Astrocyte (in vitro differentiated cells and primary cell): ENCODE measurements around the gene LEUTX. TPM values are rescaled to one million over a fixed set of nuclear protein-coding genes. Genes with fewer than 3 reads are reported as not detected.

Experiments used
- DNase-seq: peaks from one replicate; pipeline ENCODE4 v3.0.0-alpha.2; 2010; ENCODE audit warnings: low read depth
- FAIRE-seq: peaks from 2 replicates; lab custom pipeline; 2011; peaks lifted over from hg19 to GRCh38; lab: Jason Lieb, UNC
- H2AFZ ChIP-seq: 2 replicates; pipeline ENCODE4 v1.6.0; 2012; ENCODE audit warnings: low read depth, low read length, inconsistent platforms
- H3K27ac ChIP-seq: 2 replicates; pipeline ENCODE4 v1.5.1; 2011; ENCODE audit warnings: low read depth, low read length, inconsistent platforms
- H3K27me3 ChIP-seq: 2 replicates; pipeline ENCODE4 v1.6.0; 2011; ENCODE audit warnings: low read length, inconsistent platforms; ENCODE audit not compliant: insufficient read depth
- H3K36me3 ChIP-seq: 2 replicates; pipeline ENCODE4 v1.5.1; 2011; ENCODE audit warnings: low read length, inconsistent platforms; ENCODE audit not compliant: insufficient read depth
- H3K4me1 ChIP-seq: 2 replicates; pipeline ENCODE4 v1.5.1; 2011; ENCODE audit warnings: low read length, inconsistent platforms; ENCODE audit not compliant: insufficient read depth
- H3K4me2 ChIP-seq: 2 replicates; pipeline ENCODE4 v1.6.0; 2012; ENCODE audit warnings: low read length, inconsistent platforms
- H3K4me3 ChIP-seq: 2 replicates; pipeline ENCODE4 v1.5.1; 2011; ENCODE audit warnings: low read depth, mild to moderate bottlenecking, low read length, inconsistent platforms; ENCODE audit not compliant: insufficient read depth
- H3K79me2 ChIP-seq: 2 replicates; pipeline ENCODE4 v1.6.0; 2012; ENCODE audit warnings: mild to moderate bottlenecking, low read length, inconsistent platforms; ENCODE audit not compliant: insufficient read depth
- H3K9ac ChIP-seq: 2 replicates; pipeline ENCODE4 v1.6.0; 2012; ENCODE audit warnings: mild to moderate bottlenecking, low read length, inconsistent platforms
- H3K9me3 ChIP-seq: 2 replicates; pipeline ENCODE4 v1.5.1; 2012; ENCODE audit warnings: low read depth, mild to moderate bottlenecking, low read length, inconsistent platforms; ENCODE audit not compliant: insufficient read depth
- H4K20me1 ChIP-seq: 2 replicates; pipeline ENCODE4 v1.6.0; 2012; ENCODE audit warnings: low read length, inconsistent platforms; ENCODE audit not compliant: insufficient read depth
- H3K27ac Mint-ChIP-seq: one replicate; pipeline ENCODE4 v1.8.0; 2021; ENCODE audit warnings: mild to moderate bottlenecking, mixed read lengths; ENCODE audit not compliant: unreplicated experiment
- H3K27me3 Mint-ChIP-seq: one replicate; pipeline ENCODE4 v1.8.0; 2021; ENCODE audit warnings: low read depth, mixed read lengths; ENCODE audit not compliant: unreplicated experiment
- H3K36me3 Mint-ChIP-seq: one replicate; pipeline ENCODE4 v1.8.0; 2021; ENCODE audit warnings: low read depth, mixed read lengths; ENCODE audit not compliant: unreplicated experiment
- H3K4me1 Mint-ChIP-seq: one replicate; pipeline ENCODE4 v1.8.0; 2021; ENCODE audit warnings: low read depth, mixed read lengths; ENCODE audit not compliant: unreplicated experiment
- H3K4me3 Mint-ChIP-seq: one replicate; pipeline ENCODE4 v1.8.0; 2021; ENCODE audit warnings: mild to moderate bottlenecking, moderate library complexity, mixed read lengths; ENCODE audit not compliant: unreplicated experiment
- H3K9me3 Mint-ChIP-seq: one replicate; pipeline ENCODE4 v1.8.0; 2021; ENCODE audit warnings: mild to moderate bottlenecking, mixed read lengths; ENCODE audit not compliant: unreplicated experiment
- EZH2 ChIP-seq: IDR thresholded peaks from 2 replicates; pipeline ENCODE4 v1.6.1; 2012; ENCODE audit warnings: mild to moderate bottlenecking, low read length, inconsistent platforms; ENCODE audit not compliant: insufficient read depth
- total RNA-seq: library from RNA; stranded (reverse); gene quantifications from 2 replicates; pipeline ENCODE4 v1.2.1, GENCODE V29; 2021
- TF ChIP-seq, protein P1 (sequence below): IDR thresholded peaks from 2 replicates; pipeline ENCODE4 v1.5.1; 2011; ENCODE audit warnings: low read depth, mild to moderate bottlenecking, inconsistent platforms, low read length, moderate library complexity; ENCODE audit not compliant: insufficient read depth

Gene LEUTX
- total RNA-seq, 1 donor from 2014 or later = not detected

DNA sequence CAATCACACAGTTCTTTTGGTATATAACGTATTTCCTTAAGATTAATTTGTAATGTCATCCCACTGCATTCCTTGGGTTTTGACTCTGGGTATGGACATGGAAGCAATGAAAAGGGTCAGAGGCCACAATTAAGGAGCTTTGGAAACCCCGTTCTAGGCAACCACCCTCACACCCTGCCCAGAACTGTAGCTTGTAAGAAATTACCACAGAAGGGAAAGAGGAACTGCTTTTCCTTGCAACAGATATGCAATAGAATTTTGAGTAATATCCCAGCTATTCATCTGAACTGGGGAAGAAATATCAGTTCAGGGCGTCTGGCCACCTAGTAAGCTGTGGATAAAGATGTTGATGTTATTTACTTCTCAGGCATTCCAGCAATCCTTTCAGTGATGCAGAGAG, 39.8 kb upstream of the LEUTX start:
- Histone ChIP-seq H3K36me3 (no peaks in the 10 kb centered on the region), H3K9me3 (no peaks in the 10 kb centered on the region), H3K4me2 (no peak overlapping the region), H4K20me1 (no peaks in the 10 kb centered on the region), H2AFZ (no peak overlapping the region), H3K4me1 (no peaks in the 10 kb centered on the region), H3K27me3 (peaks cover 2% of the 10 kb centered on the region), H3K9ac (no peak overlapping the region), H3K79me2 (no peaks in the 10 kb centered on the region), H3K4me3 (no peak overlapping the region), H3K27ac (no peak overlapping the region)
- Mint-ChIP-seq H3K36me3 (no peaks in the 10 kb centered on the region), H3K27ac (no peak overlapping the region), H3K4me1 (no peaks in the 10 kb centered on the region), H3K4me3 (no peak overlapping the region), H3K27me3 (peaks cover 30% of the 10 kb centered on the region), H3K9me3 (no peaks in the 10 kb centered on the region)
- TF ChIP-seq, protein P1, sequence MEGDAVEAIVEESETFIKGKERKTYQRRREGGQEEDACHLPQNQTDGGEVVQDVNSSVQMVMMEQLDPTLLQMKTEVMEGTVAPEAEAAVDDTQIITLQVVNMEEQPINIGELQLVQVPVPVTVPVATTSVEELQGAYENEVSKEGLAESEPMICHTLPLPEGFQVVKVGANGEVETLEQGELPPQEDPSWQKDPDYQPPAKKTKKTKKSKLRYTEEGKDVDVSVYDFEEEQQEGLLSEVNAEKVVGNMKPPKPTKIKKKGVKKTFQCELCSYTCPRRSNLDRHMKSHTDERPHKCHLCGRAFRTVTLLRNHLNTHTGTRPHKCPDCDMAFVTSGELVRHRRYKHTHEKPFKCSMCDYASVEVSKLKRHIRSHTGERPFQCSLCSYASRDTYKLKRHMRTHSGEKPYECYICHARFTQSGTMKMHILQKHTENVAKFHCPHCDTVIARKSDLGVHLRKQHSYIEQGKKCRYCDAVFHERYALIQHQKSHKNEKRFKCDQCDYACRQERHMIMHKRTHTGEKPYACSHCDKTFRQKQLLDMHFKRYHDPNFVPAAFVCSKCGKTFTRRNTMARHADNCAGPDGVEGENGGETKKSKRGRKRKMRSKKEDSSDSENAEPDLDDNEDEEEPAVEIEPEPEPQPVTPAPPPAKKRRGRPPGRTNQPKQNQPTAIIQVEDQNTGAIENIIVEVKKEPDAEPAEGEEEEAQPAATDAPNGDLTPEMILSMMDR = no peak
- TF ChIP-seq EZH2 = no peak
- FAIRE-seq = no peak
- no peak for DNase-seq

DNA sequence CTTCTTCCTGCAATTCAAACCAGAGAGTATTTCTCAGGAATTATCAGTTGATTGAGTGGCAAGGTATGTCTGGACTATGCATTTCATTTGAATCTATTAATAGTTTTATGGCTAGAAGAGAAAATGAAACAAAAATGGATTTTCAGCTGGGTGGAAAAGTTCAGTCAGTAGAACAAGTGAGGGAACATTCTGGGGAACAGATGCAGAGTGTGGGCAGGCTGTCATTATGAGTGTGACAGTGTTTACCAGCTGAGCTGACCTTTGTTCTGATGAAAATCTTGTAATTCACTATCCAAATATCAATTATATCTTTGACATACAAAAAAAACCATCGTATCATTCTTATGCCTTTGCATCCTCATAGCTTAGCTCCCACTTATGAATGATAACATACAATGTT, 38.3 kb upstream of the LEUTX start:
- FAIRE-seq = no peak

DNA sequence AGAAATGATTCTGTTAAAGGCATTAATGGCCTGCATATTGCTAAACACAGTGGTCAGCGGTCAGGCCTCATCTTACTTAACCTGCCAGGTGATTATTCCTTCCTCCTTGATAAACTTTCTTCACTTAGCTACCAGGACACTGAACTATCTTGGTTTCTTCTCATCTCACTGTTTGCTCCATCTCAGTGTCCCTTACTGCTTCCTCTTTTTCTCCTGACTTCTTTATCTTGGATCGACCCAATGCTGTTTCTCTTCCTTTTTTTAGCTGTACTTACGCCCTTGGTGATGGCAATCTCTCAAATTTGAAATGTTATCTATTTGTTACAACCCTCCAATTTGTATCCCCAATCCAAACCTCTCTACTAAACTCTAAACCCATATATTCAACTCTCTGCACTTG, 33.0 kb upstream of the LEUTX start:
- peaks cover 22% of the 10 kb centered on the region for H3K27me3 Mint-ChIP-seq
- H3K9me3 ChIP-seq = no peaks in the 10 kb centered on the region
- H3K27me3 ChIP-seq = no peaks in the 10 kb centered on the region
- no peaks in the 10 kb centered on the region for H4K20me1 ChIP-seq
- no peak overlapping the region for H2AFZ ChIP-seq
- FAIRE-seq = no peak
- no peak overlapping the region for H3K27ac Mint-ChIP-seq
- H3K36me3 Mint-ChIP-seq = no peaks in the 10 kb centered on the region
- TF ChIP-seq, protein P1 = no peak
- no peak for TF ChIP-seq EZH2
- no peak overlapping the region for H3K4me3 ChIP-seq
- no peak for DNase-seq
- no peaks in the 10 kb centered on the region for H3K4me1 Mint-ChIP-seq
- no peaks in the 10 kb centered on the region for H3K36me3 ChIP-seq
- H3K4me2 ChIP-seq = no peak overlapping the region
- H3K79me2 ChIP-seq = no peaks in the 10 kb centered on the region
- no peaks in the 10 kb centered on the region for H3K4me1 ChIP-seq
- H3K4me3 Mint-ChIP-seq = no peak overlapping the region
- H3K9ac ChIP-seq = no peak overlapping the region
- no peaks in the 10 kb centered on the region for H3K9me3 Mint-ChIP-seq
- H3K27ac ChIP-seq = no peak overlapping the region

More for the DNA sequence above, 38.3 kb upstream of the LEUTX start:
- no peak overlapping the region for H3K9ac ChIP-seq
- no peak overlapping the region for H3K27ac ChIP-seq
- TF ChIP-seq, protein P1 = no peak
- TF ChIP-seq EZH2 = no peak
- Mint-ChIP-seq H3K4me1 (no peaks in the 10 kb centered on the region), H3K27ac (no peak overlapping the region), H3K9me3 (no peaks in the 10 kb centered on the region), H3K27me3 (peaks cover 26% of the 10 kb centered on the region), H3K4me3 (no peak overlapping the region), H3K36me3 (no peaks in the 10 kb centered on the region)
- H3K9me3 ChIP-seq = no peaks in the 10 kb centered on the region
- no peak overlapping the region for H2AFZ ChIP-seq
- H3K4me3 ChIP-seq = no peak overlapping the region
- no peaks in the 10 kb centered on the region for H3K4me1 ChIP-seq
- H4K20me1 ChIP-seq = no peaks in the 10 kb centered on the region
- no peaks in the 10 kb centered on the region for H3K36me3 ChIP-seq
- H3K27me3 ChIP-seq = peaks cover 2% of the 10 kb centered on the region
- no peak overlapping the region for H3K4me2 ChIP-seq
- DNase-seq = no peak
- no peaks in the 10 kb centered on the region for H3K79me2 ChIP-seq
